Neural crest cell (in vitro differentiated cells): ENCODE measurements around the gene MEG3. TPM values are rescaled to one million over a fixed set of nuclear protein-coding genes. Genes with fewer than 3 reads are reported as not detected.

Source experiments
- DNase-seq: peaks from one replicate; pipeline ENCODE4 v3.0.0; 2021; ENCODE audit warnings: low read depth, mixed read lengths, low spot score
- H3K27ac Mint-ChIP-seq: one replicate; pipeline ENCODE4 v1.8.0; 2021; ENCODE audit warnings: mild to moderate bottlenecking, mixed read lengths; ENCODE audit not compliant: unreplicated experiment
- H3K27me3 Mint-ChIP-seq: 2 replicates; pipeline ENCODE4 v1.8.0; 2021; ENCODE audit warnings: low read depth, mild to moderate bottlenecking, mixed read lengths
- H3K36me3 Mint-ChIP-seq: 2 replicates; pipeline ENCODE4 v1.8.0; 2021; ENCODE audit warnings: low read depth, mild to moderate bottlenecking, mixed read lengths
- H3K4me1 Mint-ChIP-seq: 2 replicates; pipeline ENCODE4 v1.8.0; 2021; ENCODE audit warnings: mixed read lengths
- H3K4me3 Mint-ChIP-seq: one replicate; pipeline ENCODE4 v1.8.0; 2021; ENCODE audit warnings: mild to moderate bottlenecking, mixed read lengths
- H3K9me3 Mint-ChIP-seq: 2 replicates; pipeline ENCODE4 v1.8.0; 2021; ENCODE audit warnings: mixed read lengths
- total RNA-seq: library from RNA; stranded (reverse); gene quantifications from 2 replicates; pipeline ENCODE4 v1.2.1, GENCODE V29; 2021
- TF ChIP-seq, protein P1 (sequence below): fragments of 200-600 bp; sonication (generic); conservative IDR thresholded peaks from 2 replicates; pipeline ENCODE4 v1.5.0; 2021; ENCODE audit warnings: antibody characterized with exemption, mild to moderate bottlenecking

The MEG3 gene
- total RNA-seq, 1 donor from 2014 or later = 1.0 TPM

DNA sequence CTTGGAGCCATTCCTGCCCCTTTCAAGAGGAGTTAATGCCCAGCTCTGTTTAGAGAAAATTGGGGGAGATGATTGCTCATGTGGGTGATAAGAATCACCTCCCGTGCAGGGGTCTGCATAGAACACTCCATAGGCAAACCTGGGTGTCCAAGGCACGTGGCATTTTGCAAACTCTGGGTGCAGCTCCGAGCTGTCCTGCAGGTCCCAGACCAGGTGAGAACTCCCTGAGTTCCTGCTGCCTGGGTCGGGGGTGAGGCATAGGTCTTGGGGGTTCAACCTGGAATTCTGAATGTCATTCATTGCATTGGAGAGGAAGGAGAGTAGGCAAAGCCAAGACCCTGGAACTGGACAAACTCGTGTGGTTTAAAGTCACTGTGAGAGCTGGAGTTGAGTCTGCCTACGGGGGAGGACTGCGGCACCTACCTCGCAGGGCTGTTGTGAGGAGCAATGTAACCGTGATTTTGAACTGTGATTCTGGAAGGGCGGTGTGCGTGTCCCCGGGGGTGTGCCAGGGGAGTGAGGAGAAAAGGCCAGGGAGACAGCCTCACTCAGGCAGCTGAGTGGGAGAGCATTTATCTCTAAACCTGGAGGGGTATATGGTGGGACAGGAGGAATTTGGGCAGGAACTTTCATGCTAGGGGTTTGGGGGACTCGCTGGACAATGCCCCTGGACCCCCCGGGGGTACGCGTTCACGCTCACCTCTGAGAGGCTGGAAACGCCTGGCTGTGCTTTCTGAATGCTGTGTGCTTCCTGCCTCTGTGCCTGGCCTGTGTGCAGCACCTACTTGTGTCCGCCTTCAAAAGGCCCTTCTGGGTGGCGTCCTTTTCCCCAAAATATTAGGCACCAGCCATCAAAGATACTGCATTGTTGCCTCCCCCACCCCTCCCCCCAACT, 30.4 kb downstream of the MEG3 start:
- Mint-ChIP-seq H3K36me3 (no peaks in the 10 kb centered on the region), H3K4me3 (no peak overlapping the region), H3K27ac (no peak overlapping the region), H3K9me3 (no peaks in the 10 kb centered on the region), H3K4me1 (peaks cover 25% of the 10 kb centered on the region), H3K27me3 (no peaks in the 10 kb centered on the region)
- DNase-seq = no peak
- TF ChIP-seq, protein P1, sequence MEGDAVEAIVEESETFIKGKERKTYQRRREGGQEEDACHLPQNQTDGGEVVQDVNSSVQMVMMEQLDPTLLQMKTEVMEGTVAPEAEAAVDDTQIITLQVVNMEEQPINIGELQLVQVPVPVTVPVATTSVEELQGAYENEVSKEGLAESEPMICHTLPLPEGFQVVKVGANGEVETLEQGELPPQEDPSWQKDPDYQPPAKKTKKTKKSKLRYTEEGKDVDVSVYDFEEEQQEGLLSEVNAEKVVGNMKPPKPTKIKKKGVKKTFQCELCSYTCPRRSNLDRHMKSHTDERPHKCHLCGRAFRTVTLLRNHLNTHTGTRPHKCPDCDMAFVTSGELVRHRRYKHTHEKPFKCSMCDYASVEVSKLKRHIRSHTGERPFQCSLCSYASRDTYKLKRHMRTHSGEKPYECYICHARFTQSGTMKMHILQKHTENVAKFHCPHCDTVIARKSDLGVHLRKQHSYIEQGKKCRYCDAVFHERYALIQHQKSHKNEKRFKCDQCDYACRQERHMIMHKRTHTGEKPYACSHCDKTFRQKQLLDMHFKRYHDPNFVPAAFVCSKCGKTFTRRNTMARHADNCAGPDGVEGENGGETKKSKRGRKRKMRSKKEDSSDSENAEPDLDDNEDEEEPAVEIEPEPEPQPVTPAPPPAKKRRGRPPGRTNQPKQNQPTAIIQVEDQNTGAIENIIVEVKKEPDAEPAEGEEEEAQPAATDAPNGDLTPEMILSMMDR = no peak

DNA sequence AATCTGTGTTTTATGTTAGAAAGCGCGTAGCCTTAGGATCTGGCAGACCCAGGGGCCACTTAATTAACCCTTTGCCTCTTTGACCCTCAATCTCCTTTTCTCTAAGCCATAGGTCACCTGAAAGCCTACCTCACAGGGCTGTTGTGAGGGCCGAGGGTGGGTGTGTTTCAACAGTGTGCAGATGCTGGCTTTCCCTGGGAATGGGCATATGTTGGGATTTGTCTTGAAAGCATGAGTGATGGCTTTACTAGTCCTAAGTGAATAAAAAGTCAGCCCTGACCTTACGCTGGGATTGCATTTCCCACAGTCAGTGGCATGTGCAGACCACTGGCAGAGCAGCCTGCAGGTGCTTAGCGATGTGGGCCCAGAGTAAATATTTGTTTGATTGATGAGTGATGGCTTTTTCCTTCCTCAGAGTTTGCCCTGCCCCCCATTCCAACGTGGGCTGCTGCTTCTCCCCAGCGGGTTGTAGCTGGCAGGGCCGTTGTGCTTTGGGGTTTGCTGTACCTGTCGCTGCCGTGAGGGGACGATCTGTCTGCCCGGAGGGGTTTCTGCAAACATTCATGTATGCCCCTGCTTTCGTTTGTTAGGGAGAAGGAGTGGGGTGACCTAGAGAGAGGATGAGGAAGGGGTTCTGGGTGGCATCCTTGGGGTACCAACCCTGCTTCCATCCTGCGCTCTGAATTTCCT, 31.5 kb downstream of the MEG3 start:
- H3K9me3 Mint-ChIP-seq = no peaks in the 10 kb centered on the region
- H3K4me3 Mint-ChIP-seq = no peak overlapping the region
- TF ChIP-seq, protein P1 = no peak
- peaks cover 21% of the 10 kb centered on the region for H3K4me1 Mint-ChIP-seq
- no peak overlapping the region for H3K27ac Mint-ChIP-seq
- H3K27me3 Mint-ChIP-seq = no peaks in the 10 kb centered on the region
- DNase-seq = no peak
- H3K36me3 Mint-ChIP-seq = no peaks in the 10 kb centered on the region

DNA sequence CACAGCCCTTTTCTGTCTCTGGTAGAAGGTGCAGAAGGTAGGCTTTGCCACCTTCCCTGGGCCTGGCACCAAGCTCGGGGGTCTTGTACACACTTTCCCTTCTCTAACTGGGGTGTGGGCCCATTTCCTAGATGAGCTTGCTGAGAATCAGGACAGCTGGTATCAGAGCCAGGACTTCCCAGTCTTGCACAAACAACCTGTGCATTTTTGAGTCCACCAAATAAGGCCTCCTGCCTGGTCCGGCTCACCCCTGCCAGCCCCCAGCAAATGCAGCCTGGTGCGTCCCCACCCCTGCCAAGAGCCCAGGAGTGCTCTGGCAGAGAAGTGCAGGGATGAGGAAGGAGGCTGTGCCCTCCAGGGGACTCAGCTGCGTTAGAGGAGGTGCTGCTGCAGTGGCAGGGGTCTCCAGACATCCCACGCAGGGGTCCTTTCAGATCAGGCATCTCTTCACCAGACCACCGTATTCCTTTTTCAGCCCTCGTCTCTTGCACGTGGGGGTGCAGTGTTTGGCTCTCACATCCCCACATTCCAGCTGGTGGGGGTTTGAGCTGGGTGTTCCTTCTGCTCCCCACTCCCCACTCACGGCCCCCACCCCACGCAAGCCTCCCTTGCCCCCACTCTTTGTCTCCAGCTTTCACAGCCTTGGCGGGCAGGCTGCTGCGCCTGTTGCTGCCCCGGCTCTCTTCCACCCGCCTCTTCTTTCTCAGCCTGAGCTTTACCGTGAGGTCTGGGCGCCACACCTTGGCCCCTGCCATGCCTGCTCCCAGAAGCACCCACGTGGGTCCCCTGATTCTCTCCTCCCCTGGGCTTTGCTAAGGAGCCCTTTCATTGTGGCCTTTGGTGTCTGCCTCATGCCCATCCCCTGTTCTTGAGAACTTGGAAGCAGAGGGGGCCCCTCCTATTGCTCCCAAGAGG, 32.3 kb downstream of the MEG3 start:
- peaks cover 21% of the 10 kb centered on the region for H3K4me1 Mint-ChIP-seq
- no peaks in the 10 kb centered on the region for H3K27me3 Mint-ChIP-seq
- DNase-seq = no peak
- no peaks in the 10 kb centered on the region for H3K36me3 Mint-ChIP-seq
- no peak overlapping the region for H3K27ac Mint-ChIP-seq
- no peak overlapping the region for H3K4me3 Mint-ChIP-seq
- no peaks in the 10 kb centered on the region for H3K9me3 Mint-ChIP-seq
- TF ChIP-seq, protein P1 = no peak

DNA sequence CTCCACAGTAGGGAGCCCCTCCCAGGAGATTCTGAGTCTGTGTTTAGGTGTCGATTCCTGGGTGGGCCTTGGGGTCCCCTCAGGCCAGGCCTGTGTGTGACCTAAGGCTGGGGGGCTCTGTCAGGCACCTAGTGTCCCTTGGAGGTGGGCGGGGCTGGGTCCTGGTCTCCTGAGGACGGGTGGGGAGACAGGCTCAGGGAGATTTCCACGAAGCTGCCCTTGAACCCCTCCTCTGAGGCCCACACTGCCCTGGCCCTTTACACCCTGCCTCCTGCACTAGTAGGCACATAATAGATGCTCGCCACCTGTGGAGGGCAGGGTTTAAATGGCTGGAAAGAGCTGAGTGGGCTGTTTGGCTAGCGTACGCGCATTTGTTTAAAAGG, 32.9 kb downstream of the MEG3 start:
- Mint-ChIP-seq H3K4me1 (peaks cover 21% of the 10 kb centered on the region), H3K4me3 (no peak overlapping the region), H3K27me3 (no peaks in the 10 kb centered on the region), H3K9me3 (no peaks in the 10 kb centered on the region), H3K36me3 (no peaks in the 10 kb centered on the region), H3K27ac (no peak overlapping the region)
- TF ChIP-seq, protein P1 = no peak
- DNase-seq = no peak

DNA sequence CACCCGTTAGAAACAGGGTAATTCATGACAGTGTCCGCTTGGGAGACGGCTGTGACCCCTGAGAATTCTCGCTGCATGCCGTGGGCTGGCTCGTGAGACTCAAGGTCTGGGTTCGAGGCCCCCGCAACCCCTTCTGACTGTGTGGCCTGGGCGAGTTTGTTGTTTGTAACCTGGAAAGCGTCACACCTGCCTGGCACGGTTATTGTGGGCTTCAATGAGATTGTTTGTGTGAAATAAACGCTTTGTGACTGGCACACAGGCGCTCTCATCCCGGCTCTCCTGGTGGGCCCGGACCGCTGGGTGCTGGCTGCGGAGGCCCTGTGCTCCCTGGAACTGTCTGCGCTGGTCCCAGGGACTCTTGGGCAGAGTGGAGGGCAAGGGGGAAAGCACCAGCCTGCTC, 33.9 kb downstream of the MEG3 start:
- H3K4me1 Mint-ChIP-seq = peaks cover 21% of the 10 kb centered on the region
- TF ChIP-seq, protein P1 = no peak
- H3K9me3 Mint-ChIP-seq = no peaks in the 10 kb centered on the region
- H3K27ac Mint-ChIP-seq = no peak overlapping the region
- no peaks in the 10 kb centered on the region for H3K36me3 Mint-ChIP-seq
- no peak overlapping the region for H3K4me3 Mint-ChIP-seq
- no peaks in the 10 kb centered on the region for H3K27me3 Mint-ChIP-seq
- no peak for DNase-seq
